SK-N-SH (cell line): Measurements from ENCODE around the gene SPATC1L.

Source experiments
- CTCF ChIP-seq: fragments of 200-600 bp; sonication (generic); IDR thresholded peaks from 2 replicates; pipeline ENCODE4 v1.6.1; 2017; ENCODE audit warnings: antibody characterized with exemption, mild to moderate bottlenecking, moderate library complexity
- EZH2phosphoT487 ChIP-seq: fragments of 200-600 bp; sonication (generic); IDR thresholded peaks from 2 replicates; pipeline ENCODE4 v1.6.1; 2017; ENCODE audit warnings: low read depth, mixed run types, mild to moderate bottlenecking, antibody characterized with exemption, moderate library complexity, borderline replicate concordance
- RAD21 ChIP-seq: IDR thresholded peaks from 2 replicates; pipeline ENCODE4 v1.6.1; 2012; ENCODE audit warnings: mild to moderate bottlenecking, low read length
- TF ChIP-seq, protein P1 (sequence below): IDR thresholded peaks from 2 replicates; pipeline ENCODE4 v1.4.0; 2012; ENCODE audit warnings: low read depth, borderline replicate concordance

- TF ChIP-seq CTCF (no peak), RAD21 (no peak), EZH2phosphoT487 (no peak)
- TF ChIP-seq, protein P1, sequence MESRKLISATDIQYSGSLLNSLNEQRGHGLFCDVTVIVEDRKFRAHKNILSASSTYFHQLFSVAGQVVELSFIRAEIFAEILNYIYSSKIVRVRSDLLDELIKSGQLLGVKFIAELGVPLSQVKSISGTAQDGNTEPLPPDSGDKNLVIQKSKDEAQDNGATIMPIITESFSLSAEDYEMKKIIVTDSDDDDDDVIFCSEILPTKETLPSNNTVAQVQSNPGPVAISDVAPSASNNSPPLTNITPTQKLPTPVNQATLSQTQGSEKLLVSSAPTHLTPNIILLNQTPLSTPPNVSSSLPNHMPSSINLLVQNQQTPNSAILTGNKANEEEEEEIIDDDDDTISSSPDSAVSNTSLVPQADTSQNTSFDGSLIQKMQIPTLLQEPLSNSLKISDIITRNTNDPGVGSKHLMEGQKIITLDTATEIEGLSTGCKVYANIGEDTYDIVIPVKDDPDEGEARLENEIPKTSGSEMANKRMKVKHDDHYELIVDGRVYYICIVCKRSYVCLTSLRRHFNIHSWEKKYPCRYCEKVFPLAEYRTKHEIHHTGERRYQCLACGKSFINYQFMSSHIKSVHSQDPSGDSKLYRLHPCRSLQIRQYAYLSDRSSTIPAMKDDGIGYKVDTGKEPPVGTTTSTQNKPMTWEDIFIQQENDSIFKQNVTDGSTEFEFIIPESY: no peak
Measured at GRCh38 chr21:46199436-46200373, 15.4 kb upstream of the SPATC1L start.
